A673 (cell line): ENCODE measurements around the gene RELT. TPM values are rescaled to one million over a fixed set of nuclear protein-coding genes. Genes with fewer than 3 reads are reported as not detected.

Experiments
- BruUV-seq: library from RNA; stranded (reverse); fragments of 400-500 nt; replicated peaks from 2 replicates; lab custom pipeline; 2021; lab: Mats Ljungman, UMichigan
- CTCF ChIA-PET: fragments of 300-600 bp; sonication (Branson Sonifier 250); formaldehyde crosslinking; loops from one replicate; lab custom pipeline; 2022; ENCODE audit warnings: antibody characterized with exemption; lab: Charles Lee
- POLR2A ChIA-PET: fragments of 300-600 bp; sonication (Branson Sonifier 250); formaldehyde crosslinking; loops from one replicate; lab custom pipeline; 2022; ENCODE audit warnings: antibody characterized with exemption; ENCODE audit not compliant: low non-redundant PET; lab: Charles Lee
- DNase-seq: peaks from one replicate; pipeline ENCODE4 v3.0.0-alpha.2; 2015; ENCODE audit warnings: low spot score
- H3K27ac ChIP-seq: fragments of 200-600 bp; sonication (generic); 2 replicates; pipeline ENCODE4 v1.5.1; 2016; ENCODE audit warnings: mixed run types, low read depth, mild to moderate bottlenecking, mixed read lengths, antibody characterized with exemption, low read length; ENCODE audit not compliant: poor library complexity, severe bottlenecking
- H3K27me3 ChIP-seq: fragments of 200-600 bp; sonication (generic); replicated peaks from 2 replicates; pipeline ENCODE4 v1.6.1; 2017; ENCODE audit warnings: mixed run types, low read depth, mild to moderate bottlenecking, mixed read lengths, antibody characterized with exemption, low read length; ENCODE audit not compliant: insufficient read depth, poor library complexity
- H3K36me3 ChIP-seq: fragments of 200-600 bp; sonication (generic); 2 replicates; pipeline ENCODE4 v1.6.1; 2016; ENCODE audit warnings: mixed run types, mild to moderate bottlenecking, mixed read lengths, antibody characterized with exemption, low read length; ENCODE audit not compliant: insufficient read depth, poor library complexity, severe bottlenecking
- H3K4me1 ChIP-seq: fragments of 200-600 bp; sonication (generic); 2 replicates; pipeline ENCODE4 v1.6.1; 2017; ENCODE audit warnings: mixed run types, mild to moderate bottlenecking, mixed read lengths, antibody characterized with exemption, low read length; ENCODE audit not compliant: insufficient read depth, poor library complexity, severe bottlenecking
- H3K4me3 ChIP-seq: fragments of 200-600 bp; sonication (generic); 2 replicates; pipeline ENCODE4 v1.5.1; 2016; ENCODE audit warnings: low read depth, mixed run types, mild to moderate bottlenecking, mixed read lengths, low read length; ENCODE audit not compliant: poor library complexity, severe bottlenecking
- H3K9me3 ChIP-seq: fragments of 200-600 bp; sonication (generic); 2 replicates; pipeline ENCODE4 v1.6.1; 2016; ENCODE audit warnings: mixed run types, low read depth, mild to moderate bottlenecking, mixed read lengths, antibody characterized with exemption, low read length; ENCODE audit not compliant: poor library complexity, severe bottlenecking
- EZH2 ChIP-seq: fragments of 200-600 bp; sonication (generic); IDR thresholded peaks from 2 replicates; pipeline ENCODE4 v1.6.1; 2017; ENCODE audit warnings: borderline replicate concordance, low read depth, mild to moderate bottlenecking, mixed read lengths, antibody characterized with exemption, low read length; ENCODE audit not compliant: poor library complexity, severe bottlenecking
- intact Hi-C: fragments of 100-400 bp; cut with micrococcal nuclease; formaldehyde crosslinking; loops from one replicate; pipeline ENCODE4 v1.10.0; 2022; ENCODE audit not compliant: unreplicated experiment
- total RNA-seq: library from RNA; stranded (reverse); gene quantifications from 2 replicates; pipeline ENCODE4 v1.2.3, GENCODE V29; 2021
- TF ChIP-seq, protein P1 (sequence below): fragments of 300-800, 200-600 bp; sonication (generic); conservative IDR thresholded peaks from 2 replicates; pipeline ENCODE4 v1.5.1; 2017; ENCODE audit warnings: low read depth, mild to moderate bottlenecking, antibody characterized with exemption, low read length, moderate library complexity, mixed read lengths

RELT gene
- total RNA-seq, 1 experiment from 2014 or later, result 20.9 TPM

DNA sequence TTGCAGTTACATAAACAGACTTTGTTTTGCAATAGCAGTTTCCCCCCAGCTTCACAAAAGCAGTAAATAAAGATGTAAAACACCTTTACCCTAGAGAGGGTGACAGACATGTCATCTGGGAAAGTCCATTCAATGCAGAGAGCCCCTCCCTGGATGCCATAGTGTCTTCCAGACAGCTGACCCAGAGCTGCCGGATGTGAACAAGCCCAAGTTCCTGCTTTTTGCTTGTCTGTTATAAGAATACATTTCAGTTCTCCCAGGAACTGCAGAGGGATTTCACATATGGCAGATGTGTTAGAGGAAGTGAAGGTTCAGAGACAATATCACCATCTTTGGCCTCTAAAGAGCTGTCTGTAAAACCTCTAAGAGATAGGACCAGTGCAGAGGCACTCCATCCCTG is 48.9 kb downstream of the RELT start:
- H3K9me3 ChIP-seq, result no peaks in the 10 kb centered on the region
- no peaks in the 10 kb centered on the region for H3K27me3 ChIP-seq
- intact Hi-C loops, result no loop called here
- ChIA-PET CTCF (no interaction called here), POLR2A (no interaction called here)
- peaks cover 5% of the 10 kb centered on the region for H3K4me1 ChIP-seq
- TF ChIP-seq, protein P1, sequence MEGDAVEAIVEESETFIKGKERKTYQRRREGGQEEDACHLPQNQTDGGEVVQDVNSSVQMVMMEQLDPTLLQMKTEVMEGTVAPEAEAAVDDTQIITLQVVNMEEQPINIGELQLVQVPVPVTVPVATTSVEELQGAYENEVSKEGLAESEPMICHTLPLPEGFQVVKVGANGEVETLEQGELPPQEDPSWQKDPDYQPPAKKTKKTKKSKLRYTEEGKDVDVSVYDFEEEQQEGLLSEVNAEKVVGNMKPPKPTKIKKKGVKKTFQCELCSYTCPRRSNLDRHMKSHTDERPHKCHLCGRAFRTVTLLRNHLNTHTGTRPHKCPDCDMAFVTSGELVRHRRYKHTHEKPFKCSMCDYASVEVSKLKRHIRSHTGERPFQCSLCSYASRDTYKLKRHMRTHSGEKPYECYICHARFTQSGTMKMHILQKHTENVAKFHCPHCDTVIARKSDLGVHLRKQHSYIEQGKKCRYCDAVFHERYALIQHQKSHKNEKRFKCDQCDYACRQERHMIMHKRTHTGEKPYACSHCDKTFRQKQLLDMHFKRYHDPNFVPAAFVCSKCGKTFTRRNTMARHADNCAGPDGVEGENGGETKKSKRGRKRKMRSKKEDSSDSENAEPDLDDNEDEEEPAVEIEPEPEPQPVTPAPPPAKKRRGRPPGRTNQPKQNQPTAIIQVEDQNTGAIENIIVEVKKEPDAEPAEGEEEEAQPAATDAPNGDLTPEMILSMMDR, result no peak
- TF ChIP-seq EZH2, result no peak
- no peak for DNase-seq
- H3K4me3 ChIP-seq, result no peak overlapping the region
- BruUV-seq, result no TSS peak
- no peak overlapping the region for H3K27ac ChIP-seq
- no peaks in the 10 kb centered on the region for H3K36me3 ChIP-seq

DNA sequence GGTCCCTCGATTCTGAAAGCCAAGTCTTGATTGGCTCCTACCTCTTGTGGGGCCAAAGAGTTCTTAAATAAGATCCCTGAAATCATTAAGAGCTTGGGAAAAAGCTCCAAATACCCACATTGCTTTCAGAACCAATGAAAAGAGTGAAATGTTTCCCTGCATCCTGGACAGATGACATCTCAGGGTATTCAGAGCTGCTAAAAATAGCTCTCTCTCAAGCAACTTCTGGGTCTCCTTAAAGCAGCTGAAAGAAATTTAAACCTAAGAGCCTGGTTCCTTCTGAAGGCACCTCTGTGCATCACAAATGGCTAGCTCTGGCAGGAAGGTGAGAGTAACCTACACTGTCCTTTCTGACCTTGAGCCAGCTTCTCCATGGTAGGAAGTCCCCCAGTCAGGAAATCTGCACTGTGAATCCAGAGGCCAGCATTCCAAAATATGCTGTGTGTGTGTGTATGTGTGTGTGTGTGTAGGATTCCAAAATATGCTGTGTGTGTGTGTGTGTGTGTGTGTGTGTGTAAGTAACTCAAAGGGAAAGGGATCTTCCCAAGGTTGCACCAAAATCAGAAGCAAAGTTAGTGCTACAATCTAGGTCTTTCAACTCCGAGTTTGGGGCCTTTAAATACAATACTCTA is 50.1 kb downstream of the RELT start:
- POLR2A ChIA-PET, result no interaction called here

DNA sequence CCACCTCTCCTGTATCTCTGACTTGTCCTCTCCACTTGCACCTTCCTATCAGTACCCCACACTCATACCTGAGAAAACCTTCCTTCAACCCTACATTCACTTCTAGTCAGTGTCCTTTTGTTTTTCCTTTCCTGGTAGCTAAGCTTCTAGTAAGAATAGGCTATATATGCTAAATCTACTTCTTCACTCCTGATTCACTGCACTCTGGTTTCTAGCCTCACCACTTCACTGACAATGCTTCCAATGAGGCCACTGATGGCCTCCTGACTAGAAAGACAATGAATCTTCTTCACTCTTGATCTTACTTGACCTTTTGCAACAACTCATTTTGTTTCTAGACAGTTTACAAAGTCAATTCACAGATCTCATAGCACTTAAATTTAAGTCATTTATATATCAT is 52.0 kb downstream of the RELT start:
- POLR2A ChIA-PET, result interaction anchor here (0.6 kb wide), 1 partner anchor 18 kb away, joined by 3 read pairs; no protein-coding TSS in a partner anchor

More for the DNA sequence above, 50.1 kb downstream of the RELT start:
- DNase-seq, result no peak
- CTCF ChIA-PET, result interaction anchor here (0.6 to 1.0 kb wide), 2 partner anchors 200 to 963 kb away, joined by 3 to 4 read pairs; no protein-coding TSS in a partner anchor
- BruUV-seq, result no TSS peak
- Histone ChIP-seq H3K36me3 (no peaks in the 10 kb centered on the region), H3K27ac (no peak overlapping the region), H3K27me3 (no peaks in the 10 kb centered on the region), H3K9me3 (no peaks in the 10 kb centered on the region), H3K4me3 (no peak overlapping the region), H3K4me1 (peaks cover 5% of the 10 kb centered on the region)
- TF ChIP-seq, protein P1, result no peak
- TF ChIP-seq EZH2, result no peak
- intact Hi-C loops, result no loop called here

More for the DNA sequence above, 52.0 kb downstream of the RELT start:
- Histone ChIP-seq H3K27ac (no peak overlapping the region), H3K36me3 (no peaks in the 10 kb centered on the region), H3K9me3 (no peaks in the 10 kb centered on the region), H3K4me1 (no peaks in the 10 kb centered on the region), H3K27me3 (no peaks in the 10 kb centered on the region), H3K4me3 (no peak overlapping the region)
- intact Hi-C loops, result no loop called here
- CTCF ChIA-PET, result no interaction called here
- no peak for TF ChIP-seq EZH2
- TF ChIP-seq, protein P1, result no peak
- BruUV-seq, result no TSS peak
- no peak for DNase-seq
